Inferior parietal cortex (tissue), 1 donor: ENCODE results near the gene ZBTB20.

Experiments used
- DNase-seq: peaks from one replicate; pipeline ENCODE4 v3.0.0-alpha.2; 2016; ENCODE audit errors: extremely low spot score

Gene ZBTB20

DNA sequence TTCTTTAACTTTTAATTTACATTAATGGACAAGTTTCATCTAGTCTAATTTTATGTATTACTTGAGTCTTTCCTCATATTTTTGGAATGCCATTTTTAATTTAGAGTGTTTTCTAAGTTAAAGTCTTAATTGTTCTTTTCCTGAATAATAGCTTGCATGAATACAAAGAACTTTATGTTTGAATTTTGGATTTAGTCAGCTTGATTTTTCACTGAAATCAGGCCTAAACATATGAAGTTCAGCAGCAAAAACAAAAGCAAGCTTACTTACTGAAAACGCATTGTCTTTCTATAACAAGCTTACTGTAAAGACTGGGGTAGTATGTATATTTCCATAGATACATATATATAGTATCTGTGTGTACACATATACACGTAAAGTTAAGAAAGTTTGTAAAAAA, 126.0 kb downstream of the ZBTB20 start:
- peak; percentile 43 for DNase-seq

DNA sequence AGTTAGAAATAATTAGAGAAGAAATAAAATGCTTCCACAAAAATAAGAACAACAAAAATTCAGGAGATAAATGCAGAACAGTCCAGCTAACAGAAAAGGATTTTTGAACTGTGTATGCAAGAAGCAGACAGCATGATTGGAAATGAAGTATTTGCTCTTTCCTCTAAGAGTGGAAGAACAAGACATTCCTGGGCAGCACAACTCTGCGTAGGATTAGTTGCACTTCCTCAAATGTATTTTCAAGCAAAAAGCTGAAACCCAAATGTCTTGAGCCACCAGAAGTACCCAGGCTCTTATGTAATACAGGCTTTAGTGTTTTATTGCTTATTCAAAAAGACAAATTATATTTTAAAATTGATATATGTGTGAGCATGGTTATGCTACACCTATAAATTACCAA, 127.2 kb downstream of the ZBTB20 start:
- DNase-seq = no peak

DNA sequence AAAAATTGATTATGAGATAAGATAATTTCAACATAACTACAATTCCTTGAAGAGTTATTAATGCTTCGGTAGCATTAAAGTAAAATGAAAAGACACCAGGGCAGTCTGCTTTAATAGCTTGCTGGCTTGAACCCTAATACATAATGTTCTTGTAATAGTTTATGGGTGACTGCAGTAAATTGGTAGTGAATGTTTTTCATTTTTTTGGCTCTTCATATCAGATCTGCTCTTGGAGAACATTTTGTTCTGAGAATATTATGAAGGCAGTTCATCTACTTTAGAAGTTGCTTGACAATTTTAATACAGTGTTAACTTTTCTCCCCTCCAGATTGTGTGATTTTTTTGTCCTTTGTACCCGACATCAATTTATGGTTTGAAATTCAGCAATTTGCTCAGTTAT, 128.4 kb downstream of the ZBTB20 start:
- DNase-seq = no peak

DNA sequence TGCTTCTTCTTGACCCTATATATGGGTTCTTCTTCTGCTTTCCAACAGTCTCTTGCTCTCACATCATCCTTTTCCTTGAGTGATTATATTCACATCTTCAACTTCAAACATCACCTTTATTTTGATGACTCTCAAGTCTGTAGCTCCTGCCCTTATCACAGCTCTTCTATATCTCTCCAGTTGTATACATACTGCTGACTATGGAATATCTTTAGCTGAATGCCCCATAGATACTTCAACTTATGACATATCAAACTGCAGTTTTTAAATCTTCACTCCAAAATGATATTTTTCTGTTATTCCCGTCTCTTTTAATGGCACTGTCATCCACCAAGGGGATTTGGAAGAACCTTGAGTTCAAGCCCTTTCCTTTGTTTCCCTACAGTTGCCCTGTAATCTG, 139.1 kb downstream of the ZBTB20 start:
- no peak for DNase-seq

DNA sequence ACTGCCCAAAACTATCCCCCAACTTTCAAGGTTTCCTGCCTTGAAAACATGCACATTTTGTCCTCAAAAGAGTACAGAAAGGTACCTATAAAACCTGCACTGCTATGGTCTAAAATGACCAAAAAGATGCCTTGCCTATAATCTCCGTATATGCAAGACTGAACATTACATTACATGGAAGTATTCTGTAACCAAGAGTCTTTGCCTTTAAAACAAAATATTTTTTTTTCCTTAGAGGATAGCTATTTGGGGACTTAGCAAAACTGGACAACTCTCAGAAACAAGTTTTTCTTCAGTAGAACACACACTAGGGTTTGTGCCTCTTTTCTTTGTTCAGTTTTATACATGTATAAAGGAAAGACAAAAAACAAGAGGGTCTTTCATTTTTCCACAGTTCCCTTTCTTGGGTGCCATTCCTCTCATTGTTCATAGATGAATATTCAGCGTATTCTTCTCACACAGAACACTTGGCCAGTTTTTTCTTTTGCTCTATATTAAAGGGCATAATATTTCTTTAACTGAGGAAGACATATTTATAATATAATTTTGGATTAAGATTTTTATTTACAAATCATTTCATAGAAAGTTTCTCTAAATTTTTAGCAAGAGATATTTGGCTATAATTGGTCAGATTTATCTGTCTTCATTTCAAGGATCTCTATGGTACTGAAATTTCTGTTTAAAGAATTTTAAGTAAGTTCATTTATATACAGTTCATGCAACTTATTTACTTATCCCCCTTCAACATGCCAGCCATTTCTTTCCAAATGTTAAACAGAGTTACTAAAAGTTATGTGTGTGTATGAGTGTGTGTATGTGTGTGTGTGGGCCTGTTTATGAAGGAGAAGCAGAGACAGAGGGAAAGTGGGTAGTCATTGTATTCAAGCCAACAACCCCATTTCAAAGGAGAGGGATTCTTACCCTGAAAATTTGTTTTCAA, 142.6 kb downstream of the ZBTB20 start:
- peak; percentile 55 for DNase-seq

DNA sequence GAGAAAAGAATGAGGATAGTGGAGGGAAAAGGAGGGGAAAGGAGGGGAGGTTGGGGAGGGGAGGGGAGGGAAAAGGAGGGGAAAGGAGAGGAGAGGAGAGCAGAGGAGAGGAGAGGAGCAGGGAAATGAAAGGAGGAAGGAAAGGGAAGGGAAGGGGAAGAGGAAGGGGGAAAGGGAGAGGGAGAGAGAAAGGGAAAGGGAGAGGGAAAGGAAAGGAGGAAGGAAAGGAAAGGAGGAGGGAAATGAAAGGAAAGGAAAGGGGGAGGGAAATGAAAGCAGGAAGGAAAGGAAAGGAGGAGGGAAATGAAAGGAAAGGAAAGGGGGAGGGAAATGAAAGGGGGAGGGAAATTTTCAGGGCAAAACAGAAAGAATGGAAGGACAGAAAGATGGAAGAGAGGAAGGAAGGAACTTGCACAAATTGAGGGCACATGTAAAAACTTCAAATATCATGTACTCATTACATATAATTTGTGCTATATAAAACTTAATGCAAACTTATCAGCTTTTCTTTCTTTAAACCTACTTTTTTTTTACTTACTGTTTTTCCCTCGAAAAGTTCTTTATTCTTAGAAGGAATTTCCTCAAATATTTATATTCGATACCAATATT, 148.0 kb downstream of the ZBTB20 start:
- no peak for DNase-seq

DNA sequence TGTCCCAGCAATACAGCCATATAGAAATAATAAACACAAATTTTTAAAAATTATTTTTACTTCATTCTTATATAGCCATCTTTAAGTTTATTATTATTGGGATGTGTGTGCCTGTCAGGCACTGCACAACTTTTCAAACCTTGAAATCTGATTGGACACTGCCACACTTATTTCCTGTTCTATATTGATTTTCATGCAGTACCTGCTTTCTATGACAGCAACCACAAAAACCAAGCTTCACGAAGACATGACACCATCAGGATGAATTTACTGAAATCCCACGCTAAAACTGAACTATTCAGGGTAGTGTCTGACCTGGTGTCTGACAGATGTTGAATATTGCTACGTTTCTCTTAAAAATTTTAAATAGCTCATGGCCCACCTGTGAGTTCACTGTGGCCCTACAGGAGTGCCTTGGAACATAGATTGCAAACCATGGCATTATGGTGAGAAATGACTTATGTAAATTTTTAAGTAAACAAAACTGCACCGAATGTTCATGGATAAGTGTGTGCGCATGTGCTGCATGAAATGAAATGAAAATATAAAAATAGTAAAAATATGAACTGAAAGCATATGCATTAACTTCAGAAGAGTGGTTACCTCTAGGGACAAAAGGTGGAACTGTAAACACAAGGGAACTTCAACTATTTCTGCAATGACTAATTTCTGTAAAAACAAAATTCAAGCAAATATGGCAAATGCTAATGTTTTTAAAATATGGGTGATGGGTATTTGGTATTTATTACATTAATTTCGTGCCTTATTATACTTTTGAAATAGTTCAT, 152.3 kb downstream of the ZBTB20 start:
- DNase-seq = no peak

DNA sequence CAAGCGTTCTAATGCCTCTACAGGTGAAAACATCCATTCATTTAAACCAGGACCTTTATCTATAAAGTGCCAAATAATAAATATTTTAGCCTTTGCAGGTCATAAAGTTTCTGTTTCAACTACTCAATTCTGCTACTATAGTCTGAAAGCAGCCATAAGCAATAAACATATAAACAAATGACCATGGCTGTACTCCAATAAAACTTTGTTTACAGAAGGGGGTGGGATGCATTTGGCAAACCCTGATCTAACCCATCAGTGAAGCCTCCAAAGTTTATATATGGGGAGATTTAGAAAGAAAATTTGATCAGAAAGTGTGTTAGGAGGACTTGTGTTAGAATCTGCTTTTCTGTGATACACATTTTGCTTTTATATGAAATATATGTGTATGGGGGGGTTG, 161.3 kb downstream of the ZBTB20 start:
- DNase-seq = no peak

DNA sequence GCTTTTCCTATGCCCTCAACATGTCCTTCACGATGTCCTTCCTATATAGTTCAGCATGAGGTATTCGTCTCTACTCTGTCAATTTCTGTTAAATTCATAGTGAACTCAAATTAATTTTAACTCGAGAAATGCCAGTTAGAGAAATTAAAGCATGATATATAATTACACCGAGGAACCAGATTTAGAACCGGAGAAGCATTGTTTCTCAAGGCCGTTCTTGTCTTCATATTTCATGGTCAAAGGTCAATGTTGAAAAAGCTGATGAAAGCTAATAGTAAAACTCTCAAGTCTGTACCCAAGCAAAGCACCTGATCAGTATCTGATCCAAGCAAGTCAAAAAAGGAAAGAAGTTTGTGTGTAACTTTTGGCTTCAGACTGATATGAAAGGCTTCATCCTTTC, 163.8 kb downstream of the ZBTB20 start:
- no peak for DNase-seq

DNA sequence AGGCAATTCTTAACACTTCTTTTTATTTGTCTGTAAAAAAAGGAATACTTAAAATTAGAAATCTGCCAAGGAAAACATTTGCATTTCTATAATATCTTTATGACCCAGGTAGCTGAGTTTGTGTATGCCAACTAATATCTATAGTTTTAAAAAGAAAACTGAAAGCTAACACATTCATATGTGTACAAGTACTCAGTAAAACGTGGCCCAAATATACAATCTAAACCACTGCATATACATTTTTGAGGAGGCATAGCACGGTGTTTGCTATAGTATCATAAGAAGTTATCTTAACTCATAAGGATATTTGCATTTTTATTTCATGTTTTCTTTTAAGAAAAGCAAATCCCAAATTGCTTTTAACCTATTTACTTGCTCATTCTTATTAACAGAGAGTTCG, 172.7 kb downstream of the ZBTB20 start:
- DNase-seq = no peak

DNA sequence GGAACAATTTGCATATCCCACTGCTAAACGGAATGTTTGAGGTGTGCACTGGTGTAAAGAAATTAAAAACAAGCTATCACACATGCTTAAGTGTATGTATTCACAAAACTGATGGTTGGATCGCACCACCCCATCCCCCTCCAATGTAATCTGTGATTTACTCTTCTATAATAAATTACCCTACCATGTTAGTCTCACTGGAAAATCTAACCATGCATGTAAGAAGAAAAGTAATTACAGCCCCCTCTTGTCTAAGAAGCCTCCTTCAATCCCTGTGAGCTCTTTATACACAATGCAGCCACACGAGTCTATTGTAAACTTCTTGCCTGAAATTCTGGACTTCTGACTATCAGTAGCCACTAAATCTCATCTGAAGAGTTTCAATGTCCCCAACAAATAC, 173.6 kb downstream of the ZBTB20 start:
- no peak for DNase-seq

DNA sequence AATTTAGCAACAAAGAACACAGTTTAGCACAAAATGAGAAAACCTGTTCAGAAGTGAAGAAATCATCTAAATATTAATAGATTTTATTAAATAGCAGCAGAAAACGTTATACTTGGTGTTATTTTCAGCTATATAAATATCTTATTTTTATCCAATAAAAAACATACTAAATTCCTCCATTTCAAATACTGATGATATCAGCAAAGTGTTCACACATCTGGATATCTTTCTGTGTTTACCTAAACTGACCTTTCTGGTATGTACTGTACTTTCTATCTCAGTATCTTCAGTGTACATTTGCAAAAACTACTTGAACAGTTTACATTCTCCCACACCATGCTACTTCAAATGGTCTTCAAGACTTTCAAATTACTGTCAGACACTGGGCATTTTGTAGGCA, 179.9 kb downstream of the ZBTB20 start:
- DNase-seq = no peak

DNA sequence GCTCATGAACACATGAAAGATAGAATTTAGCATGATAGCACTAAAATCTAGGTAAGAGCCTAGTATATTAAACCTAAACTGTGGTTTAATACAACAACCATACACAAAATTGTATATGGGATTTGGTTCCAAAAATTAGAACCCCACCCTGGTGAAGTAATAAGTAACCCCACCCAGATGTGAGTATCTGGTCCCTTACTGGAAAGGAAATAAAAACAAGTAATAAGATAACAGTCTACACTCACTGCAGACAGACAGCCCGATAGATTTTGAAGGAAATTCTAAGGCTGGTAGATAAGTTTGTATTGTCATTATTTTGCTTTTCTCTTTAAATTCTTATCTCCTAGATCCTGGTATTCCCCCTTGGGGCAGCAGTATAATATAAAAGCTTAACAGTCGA, 184.9 kb downstream of the ZBTB20 start:
- no peak for DNase-seq

DNA sequence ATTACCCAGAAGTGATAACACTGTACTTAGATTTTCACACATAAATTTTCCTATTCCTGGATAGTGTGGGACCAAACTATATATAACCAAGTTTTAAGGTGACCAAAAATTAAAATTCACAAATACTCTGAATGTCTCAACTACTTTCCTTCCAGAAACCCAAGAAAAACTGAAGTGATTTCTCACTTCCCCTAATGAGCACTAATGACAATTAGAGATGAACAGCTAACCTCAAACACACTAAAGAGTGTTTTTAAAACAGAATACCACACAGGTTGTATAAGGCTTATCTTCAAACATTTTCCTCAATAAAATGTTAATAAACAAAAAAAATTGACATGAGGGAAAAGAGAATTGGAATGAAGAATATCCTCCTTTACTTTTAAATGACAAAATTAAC, 188.2 kb downstream of the ZBTB20 start:
- no peak for DNase-seq

DNA sequence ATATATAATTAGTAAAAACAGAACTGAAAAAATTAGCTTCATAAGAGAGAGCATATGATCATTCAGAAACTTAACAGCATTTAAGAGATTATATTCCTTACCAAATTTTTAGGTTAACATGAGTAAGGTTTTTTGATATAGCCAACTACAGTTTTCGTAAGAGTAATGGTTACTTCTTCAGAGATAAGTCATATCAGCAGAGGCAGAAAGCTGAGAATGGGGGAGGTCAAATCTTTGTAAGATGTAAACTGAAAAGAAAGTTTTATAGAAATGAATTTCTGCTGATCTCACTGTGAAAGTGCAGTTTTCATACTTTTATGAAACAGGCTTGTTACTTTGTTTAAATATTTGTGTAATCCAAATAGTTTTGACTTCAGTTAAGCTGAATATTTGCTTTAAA, 193.3 kb downstream of the ZBTB20 start:
- DNase-seq = no peak

DNA sequence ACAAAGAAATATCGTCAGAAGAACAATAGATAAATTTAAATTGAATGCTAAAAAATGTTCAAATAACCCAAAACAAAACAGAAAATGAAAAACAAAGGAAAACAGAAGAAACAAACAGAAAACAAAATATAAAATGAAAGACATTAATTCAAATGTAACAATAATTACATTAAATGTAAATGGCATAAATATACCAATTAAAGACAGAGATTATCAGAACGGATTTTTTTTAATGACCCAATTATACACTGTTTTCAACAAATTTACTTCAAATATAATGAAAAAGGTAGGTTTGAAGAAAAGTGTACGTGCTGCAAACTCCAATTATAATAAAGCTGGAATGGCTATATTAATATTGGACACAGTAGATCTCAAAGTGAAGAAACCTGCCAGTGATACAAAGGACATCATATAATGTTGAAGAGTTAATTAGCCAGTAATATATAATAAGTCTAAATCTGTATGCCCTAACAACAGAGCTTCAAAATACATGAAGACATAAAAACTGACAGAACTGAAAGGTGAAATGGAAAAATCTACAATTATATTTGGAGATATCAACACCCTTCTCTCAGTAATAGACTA, 193.8 kb downstream of the ZBTB20 start:
- no peak for DNase-seq

DNA sequence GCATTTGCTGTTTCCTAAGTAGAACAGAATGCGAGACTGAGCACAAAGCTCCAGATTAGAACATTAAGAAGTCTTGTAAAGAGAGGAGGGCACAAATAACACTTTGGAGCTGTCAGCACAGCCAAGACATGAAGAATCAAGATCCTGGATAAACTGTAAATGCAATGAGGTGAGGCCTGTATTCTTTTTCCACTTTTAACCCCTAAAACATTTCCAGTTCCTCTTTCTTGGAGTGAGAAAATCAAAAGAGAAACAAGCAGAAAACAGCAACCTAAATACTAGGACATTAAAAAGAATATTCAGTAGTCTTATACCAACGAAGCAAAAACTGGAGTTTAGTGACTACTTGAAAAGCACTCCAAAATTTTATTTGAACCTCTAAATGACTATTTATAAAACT, 204.3 kb downstream of the ZBTB20 start:
- DNase-seq = no peak

DNA sequence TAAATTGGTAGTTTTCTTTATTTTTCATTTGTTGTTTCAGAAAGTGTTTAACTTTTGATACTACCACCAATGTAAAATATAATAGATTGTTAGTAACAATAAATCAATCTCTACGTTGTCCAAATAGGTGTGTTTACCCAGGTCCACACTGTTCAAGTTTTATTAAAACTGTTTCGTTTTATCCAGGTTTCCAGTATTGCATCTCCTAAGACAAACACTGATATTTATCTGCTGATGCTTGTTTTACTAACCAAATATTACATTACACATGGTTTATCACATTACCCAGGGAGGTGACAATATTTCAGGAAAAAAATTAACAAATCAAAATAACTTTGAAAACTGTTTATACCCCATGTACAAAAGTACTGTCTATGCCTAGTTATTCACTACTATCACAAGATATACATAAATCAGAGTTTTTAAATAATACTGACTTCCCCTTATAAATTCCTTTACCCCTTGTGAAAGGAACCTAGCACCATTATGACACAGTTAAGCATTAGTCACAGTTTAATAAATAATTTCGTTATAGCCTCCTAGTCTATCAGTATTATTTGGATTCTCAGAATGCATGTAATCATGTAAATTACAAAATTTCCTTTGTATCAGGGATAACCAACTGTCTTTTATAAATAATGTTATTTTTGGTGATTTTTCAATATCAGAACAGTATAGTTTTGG, 205.3 kb downstream of the ZBTB20 start:
- DNase-seq = no peak

DNA sequence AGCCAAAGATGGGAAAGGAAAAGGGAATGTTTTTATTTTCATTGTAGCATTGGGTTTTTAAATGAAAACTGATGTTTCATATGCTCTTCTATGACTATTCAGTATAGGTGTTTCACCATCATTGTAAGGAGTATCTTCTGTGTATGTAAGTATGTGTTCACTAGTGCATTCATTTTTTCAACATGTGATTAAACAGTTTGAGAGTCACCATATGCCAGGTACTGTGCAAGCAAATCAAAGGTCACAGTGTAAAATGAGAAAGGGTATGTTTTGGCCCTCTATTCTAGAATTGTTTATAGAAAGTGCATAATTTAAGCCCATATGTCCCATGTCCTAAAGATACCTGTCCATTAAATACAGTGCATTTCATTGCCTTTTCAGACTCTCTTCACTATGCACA, 207.2 kb downstream of the ZBTB20 start:
- DNase-seq = no peak

DNA sequence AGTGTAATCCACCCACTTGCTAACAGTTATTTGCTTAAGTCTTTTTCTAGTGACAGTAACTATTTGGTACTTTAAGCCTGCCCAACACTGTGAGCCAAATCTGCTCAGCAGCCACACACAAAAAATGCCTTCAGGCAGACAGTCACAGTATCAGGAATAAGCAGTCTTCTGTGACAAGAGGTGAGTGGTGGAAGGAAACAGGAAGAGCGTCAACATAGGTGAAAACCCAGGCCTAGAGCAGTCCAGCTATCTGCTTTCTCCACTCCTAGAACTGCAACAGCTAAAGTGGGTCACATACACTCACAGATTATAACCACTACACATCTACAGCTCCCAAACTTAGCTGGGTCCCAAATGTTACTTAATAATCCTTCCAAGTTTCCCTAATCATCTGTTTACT, 213.7 kb downstream of the ZBTB20 start:
- no peak for DNase-seq

DNA sequence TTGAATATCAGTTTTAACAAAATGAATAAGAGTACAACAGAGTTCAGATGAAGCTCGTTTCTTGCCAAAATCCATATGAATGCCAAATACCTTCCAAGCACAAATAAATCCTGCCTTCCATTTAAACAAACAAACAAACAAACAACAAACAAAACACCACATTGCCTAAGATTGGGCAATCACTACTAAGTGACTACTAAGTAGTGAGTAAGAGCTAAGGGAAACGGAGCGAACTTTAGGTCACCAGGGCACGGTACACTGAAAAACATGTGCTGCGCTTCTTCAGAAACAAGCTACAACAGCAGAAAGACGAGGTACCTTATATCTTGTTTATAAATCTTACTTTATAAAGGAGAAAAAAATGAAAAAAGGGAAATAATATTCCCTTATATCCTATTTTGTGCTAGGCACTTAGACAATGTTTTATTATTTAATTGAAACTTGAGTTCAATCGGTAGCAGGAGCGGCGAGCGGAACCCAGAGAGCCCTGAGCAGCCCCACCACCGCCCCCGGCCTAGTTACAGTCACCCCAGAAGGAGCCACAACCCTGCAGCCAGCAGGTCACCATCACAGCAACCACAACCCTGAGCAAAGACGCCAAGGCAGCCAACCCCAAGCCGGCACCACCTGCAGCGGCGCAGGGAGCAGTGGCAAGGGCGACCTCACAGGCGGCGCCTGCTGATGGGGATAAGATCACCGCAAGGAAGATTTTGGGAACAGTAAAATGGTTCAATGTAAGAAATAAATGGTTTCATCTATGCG, 216.9 kb downstream of the ZBTB20 start:
- DNase-seq = no peak
